Heart left ventricle (tissue), 16 donors: ENCODE results near the gene LHFPL2. TPM values are rescaled to one million over a fixed set of nuclear protein-coding genes. Genes with fewer than 3 reads are reported as not detected.

ENCODE experiments used
- ATAC-seq, 4 donors: fragments of 200-7000 bp; cut with Tn5 transposase; one replicate each; pipeline ENCODE4 v1.9.1; 2020 to 2022; ENCODE audit warnings: moderate library complexity in 4 of 4, mild to moderate bottlenecking in 3 of 4, moderate number of reproducible peaks in 1 of 4
- DNase-seq, 5 donors: peaks; one replicate each; pipeline ENCODE4 v3.0.0-alpha.2; 2020
- H3K27ac ChIP-seq, 12 donors: fragments of 200-600 bp; sonication (generic) in 4 of 12; one replicate each; pipeline versions ENCODE4 v1.5.0 to v1.8.0; 2016 to 2022; ENCODE audit warnings: mild to moderate bottlenecking in 2 of 12
- H3K27me3 ChIP-seq, 9 donors: fragments of 200-600 bp; sonication (generic) in 2 of 9; one replicate each; pipeline versions ENCODE4 v1.5.1 to v1.8.0; 2016 to 2022; ENCODE audit warnings: mild to moderate bottlenecking in 3 of 9
- H3K36me3 ChIP-seq, 9 donors: fragments of 200-600 bp; sonication (generic) in 2 of 9; one replicate each; pipeline versions ENCODE4 v1.5.0 to v1.8.0; 2018 to 2022; ENCODE audit warnings: mild to moderate bottlenecking in 2 of 9
- H3K4me1 ChIP-seq, 12 donors: fragments of 200-600 bp; sonication (generic) in 4 of 12; one replicate each; pipeline versions ENCODE4 v1.5.0 to v1.8.0; 2016 to 2022; ENCODE audit warnings: mild to moderate bottlenecking in 3 of 12
- H3K4me3 ChIP-seq, 12 donors: fragments of 200-600 bp; sonication (generic) in 4 of 12; one replicate each; pipeline versions ENCODE4 v1.5.0 to v1.8.0; 2017 to 2022; ENCODE audit warnings: mild to moderate bottlenecking in 9 of 12, moderate library complexity in 4 of 12
- H3K9me3 ChIP-seq, 12 donors: fragments of 200-600 bp; sonication (generic) in 4 of 12; one replicate each; pipeline versions ENCODE4 v1.5.0 to v1.8.0; 2016 to 2022; ENCODE audit warnings: mild to moderate bottlenecking in 1 of 12
- POLR2A ChIP-seq, 2 donors: fragments of 450-650 bp; IDR thresholded peaks; one replicate each; pipeline ENCODE4 v1.6.1; 2017; ENCODE audit warnings: antibody characterized with exemption in 2 of 2, mild to moderate bottlenecking in 2 of 2, moderate library complexity in 2 of 2
- WGBS, 4 donors: extraction: QIAGEN DNeasy Blood & Tissue Kit in 2 of 4; methylation state at CpG; one replicate each; pipeline versions ENCODE4 v1.1.5 to v1.1.7; 2013 to 2018; 5-methylcytosine and 5-hydroxymethylcytosine counted together
- intact Hi-C, 10 donors: fragments of 100-400 bp; cut with DNase I; formaldehyde crosslinking; loops; one replicate each; pipeline versions ENCODE4 v1.11.1 to v1.14.2; 2022
- polyA plus RNA-seq, 2 donors: library from polyadenylated mRNA; stranded (reverse); fragments of 200-250 nt; gene quantifications; one replicate each; pipeline ENCODE4 v1.2.3, GENCODE V29; 2013
- total RNA-seq, 9 donors: library from RNA; depleted of rRNA in 2 of 9; stranded (reverse); fragments of >200 nt in 2 of 9; fragmentation: NEBNext Ultra II Directional in 3 of 9; extraction: Animal tissue kit (Norgen Biotek cat#: 25700) in 3 of 9; gene quantifications; one replicate each; pipeline versions ENCODE4 v1.1.0 to v1.2.4, GENCODE V29; 2016 to 2023
- TF ChIP-seq, protein P1 (sequence below), 12 donors: fragments of 200-600 bp; sonication (generic) in 4 of 12; IDR thresholded peaks; one replicate each; pipeline versions ENCODE4 v1.5.0 to v1.8.0; 2018 to 2022; ENCODE audit warnings: antibody characterized with exemption in 12 of 12, mild to moderate bottlenecking in 5 of 12
- donor health status: ischemic (EF 13 %, LVEDD 7.1; RV severe dilation, severe dysfunction).
- donor health status: healthy with polysubstance abuse.
- donor health status: DM: no; HTN: yes; CAD: no.
- donor health status: DM: no; HTN: no; CAD: no.
- donor health status: ischemic (EF 25% LVEDD 6.9; RV normal size, moderate dysfunction).
- donor health status: ischemic (EF 25% LVEDD 5.7; RV mildly dilated, moderate dysfunction).
- donor health status: healthy.
- donor health status: DM: yes; HTN: yes; CAD: no.
- donor health status: ischemic (EF 35%, LVEDD 5.7; RV mildly dilated, moderate dysfunction).
- donor health status: nonischemic (EF 11% LVEDD 7.7; RV severe dilation, severe dysfunction).
- donor health status: DM: yes; HTN: yes; CAD: no.
- donor health status: PGD.
- donor health status: ischemic (EF 29% LVEDD 5.4; RV normal size, mild dysfunction).
- donor health status: nonischemic (EF 23%, LVEDD 6.1; RV moderate dilation, normal function).

Gene LHFPL2
- total and polyA plus RNA-seq, 11 donors = 1.8 to 35.6 (median 10.1) TPM

DNA sequence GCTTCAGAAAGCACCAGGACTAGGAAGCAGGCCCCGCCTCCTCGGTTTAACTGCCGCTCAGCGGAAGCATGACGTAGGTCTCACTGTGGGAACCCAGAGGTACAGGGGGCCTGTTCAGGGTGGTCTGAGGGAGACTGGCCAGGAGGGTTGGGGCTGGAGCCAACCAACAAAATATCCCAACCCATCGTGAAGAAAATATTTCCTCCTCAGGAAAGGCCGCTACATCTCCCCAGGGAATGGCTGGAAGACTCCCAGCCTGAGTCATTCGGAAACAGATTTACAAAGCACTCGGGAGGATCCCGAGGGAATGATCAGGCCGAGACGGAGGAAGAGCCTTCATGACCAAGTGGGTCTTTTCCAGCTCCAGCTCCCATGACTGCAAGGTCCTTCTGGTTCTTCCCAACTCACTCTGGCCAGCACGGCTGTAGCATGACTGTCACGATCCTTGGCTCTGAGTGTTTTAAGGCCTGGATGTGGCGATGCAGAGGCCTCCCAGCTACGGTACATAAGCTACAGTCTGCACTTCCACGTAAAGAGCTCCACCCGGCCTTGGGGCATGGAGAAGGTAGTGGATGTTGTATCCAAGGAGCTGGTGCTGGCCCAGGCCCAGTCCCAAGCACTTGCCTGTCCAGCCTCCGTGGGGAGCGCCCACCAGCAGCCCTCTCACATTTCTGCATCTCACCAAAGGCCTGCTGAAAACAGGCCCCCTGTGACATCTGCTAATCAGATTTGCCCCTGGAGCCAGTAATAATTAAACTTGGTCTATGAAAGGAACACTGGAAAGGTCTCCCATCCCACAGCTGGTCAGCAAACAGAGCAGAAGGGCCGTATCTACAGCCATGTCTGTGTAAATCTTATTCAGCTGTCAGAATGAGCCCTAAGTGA, 100.6 kb downstream of the LHFPL2 start:
- WGBS, 4 donors = 22 to 50% (median 45%) methylated on average over 20 to 21 of the region's 21 CpGs
- H3K4me3 ChIP-seq = peak overlapping the region in 1 of 12 donors; percentile 29
- H3K4me1 ChIP-seq = peaks cover 15 to 74% (median 47%) of the 10 kb centered on the region in 12 donors

DNA sequence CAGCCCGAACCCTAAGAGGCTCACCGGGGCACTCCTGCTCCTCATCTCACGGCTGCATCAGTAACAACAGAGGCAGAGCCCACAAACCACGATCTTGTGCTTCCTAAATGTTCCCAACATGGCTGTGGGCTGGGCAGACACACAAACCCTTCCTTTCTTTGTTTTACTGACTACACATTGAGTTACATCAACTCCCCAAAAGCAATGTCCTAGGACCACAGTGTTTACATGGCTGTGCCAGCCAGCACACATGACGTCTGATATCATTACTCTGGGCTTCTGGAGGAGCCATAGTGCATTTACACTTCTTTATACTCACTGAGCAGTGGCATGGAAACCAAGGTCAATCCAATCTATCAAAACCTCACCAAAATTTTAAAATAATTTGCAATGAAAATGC, 101.4 kb downstream of the LHFPL2 start:
- H3K9me3 ChIP-seq = peaks cover 0 to 5% (median 0%) of the 10 kb centered on the region in 12 donors
- 64 to 78% (median 73%) methylated on average over 5 of the region's 5 CpGs for WGBS, 4 donors
- peak overlapping the region in 1 of 12 donors; percentile 29 for H3K4me3 ChIP-seq
- peak overlapping the region; percentile 68 to 91 (median 84) for H3K27ac ChIP-seq
- peaks cover 15 to 79% (median 47%) of the 10 kb centered on the region in 12 donors for H3K4me1 ChIP-seq
- TF ChIP-seq POLR2A (IDR thresholded peaks at IDR 0.05) = no peak
- TF ChIP-seq, protein P1, sequence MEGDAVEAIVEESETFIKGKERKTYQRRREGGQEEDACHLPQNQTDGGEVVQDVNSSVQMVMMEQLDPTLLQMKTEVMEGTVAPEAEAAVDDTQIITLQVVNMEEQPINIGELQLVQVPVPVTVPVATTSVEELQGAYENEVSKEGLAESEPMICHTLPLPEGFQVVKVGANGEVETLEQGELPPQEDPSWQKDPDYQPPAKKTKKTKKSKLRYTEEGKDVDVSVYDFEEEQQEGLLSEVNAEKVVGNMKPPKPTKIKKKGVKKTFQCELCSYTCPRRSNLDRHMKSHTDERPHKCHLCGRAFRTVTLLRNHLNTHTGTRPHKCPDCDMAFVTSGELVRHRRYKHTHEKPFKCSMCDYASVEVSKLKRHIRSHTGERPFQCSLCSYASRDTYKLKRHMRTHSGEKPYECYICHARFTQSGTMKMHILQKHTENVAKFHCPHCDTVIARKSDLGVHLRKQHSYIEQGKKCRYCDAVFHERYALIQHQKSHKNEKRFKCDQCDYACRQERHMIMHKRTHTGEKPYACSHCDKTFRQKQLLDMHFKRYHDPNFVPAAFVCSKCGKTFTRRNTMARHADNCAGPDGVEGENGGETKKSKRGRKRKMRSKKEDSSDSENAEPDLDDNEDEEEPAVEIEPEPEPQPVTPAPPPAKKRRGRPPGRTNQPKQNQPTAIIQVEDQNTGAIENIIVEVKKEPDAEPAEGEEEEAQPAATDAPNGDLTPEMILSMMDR (IDR thresholded peaks at IDR 0.05) = no peak
- H3K27me3 ChIP-seq = no peaks in the 10 kb centered on the region
- H3K36me3 ChIP-seq = no peaks in the 10 kb centered on the region
- DNase-seq (no peak), ATAC-seq (peak in 1 of 4 donors; percentile 2)
- intact Hi-C loops = loop anchor here in 7 of 10 donors (5.0 to 10.0 kb wide), 7 partner anchors 48 to 360 kb away; partner anchors contain the start of gene LHFPL2 (in 5 of the 7)

More for the DNA sequence above, 100.6 kb downstream of the LHFPL2 start:
- peak overlapping the region; percentile 68 to 91 (median 84) for H3K27ac ChIP-seq
- no peaks in the 10 kb centered on the region for H3K36me3 ChIP-seq
- no peaks in the 10 kb centered on the region for H3K27me3 ChIP-seq
- peaks cover 0 to 5% (median 0%) of the 10 kb centered on the region in 12 donors for H3K9me3 ChIP-seq
- intact Hi-C loops = loop anchor here in 7 of 10 donors (5.0 to 10.0 kb wide), 7 partner anchors 47 to 359 kb away; partner anchors contain the start of gene LHFPL2 (in 5 of the 7)
- DNase-seq (peak; percentile 89 to 94 (median 94)), ATAC-seq (peak; percentile 88 to 93 (median 91))
- peak in 1 of 2 donors; percentile 10 for TF ChIP-seq POLR2A (IDR thresholded peaks at IDR 0.05)
- TF ChIP-seq, protein P1 (IDR thresholded peaks at IDR 0.05) = no peak

DNA sequence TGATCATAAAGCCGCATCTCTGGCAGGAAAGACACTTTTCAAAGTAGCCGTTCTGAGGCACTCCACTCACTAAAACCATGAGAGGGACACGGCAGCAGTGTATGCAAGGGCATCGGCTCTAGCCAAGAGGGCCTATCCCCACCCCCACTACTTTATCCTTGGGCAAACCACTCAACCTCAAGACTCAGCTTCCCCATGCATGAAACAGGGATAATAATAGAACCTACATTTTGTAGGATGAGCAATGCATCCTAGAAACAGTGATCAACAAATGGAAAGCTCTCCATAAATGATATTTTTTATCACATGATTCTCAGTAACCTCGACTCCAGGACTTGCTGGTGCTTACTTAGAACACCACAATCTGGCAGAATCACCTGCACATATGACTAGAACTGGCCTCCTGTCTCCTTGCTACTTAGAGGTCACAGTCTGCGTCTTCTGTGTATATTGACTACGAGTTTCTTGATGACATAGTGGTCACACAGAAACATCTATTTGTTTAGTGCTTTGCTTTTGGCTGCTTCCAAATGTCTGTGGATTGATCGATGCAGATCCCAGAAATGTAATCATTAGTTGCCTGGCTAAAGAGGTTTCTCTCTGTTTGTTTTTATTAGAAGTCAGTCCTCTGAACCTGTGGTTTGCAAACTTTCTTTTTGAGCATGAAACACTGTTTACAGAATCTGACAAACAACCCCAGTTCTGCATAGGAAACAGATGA, 102.1 kb downstream of the LHFPL2 start:
- H3K4me3 ChIP-seq = no peak overlapping the region
- peaks cover 15 to 86% (median 49%) of the 10 kb centered on the region in 12 donors for H3K4me1 ChIP-seq
- peaks cover 0 to 5% (median 0%) of the 10 kb centered on the region in 12 donors for H3K9me3 ChIP-seq
- no peaks in the 10 kb centered on the region for H3K36me3 ChIP-seq
- TF ChIP-seq, protein P1 (IDR thresholded peaks at IDR 0.05) = no peak
- no peak for TF ChIP-seq POLR2A (IDR thresholded peaks at IDR 0.05)
- 89 to 93% (median 91%) methylated on average over 8 of the region's 8 CpGs for WGBS, 4 donors
- no peak for DNase-seq
- ATAC-seq = no peak
- no peaks in the 10 kb centered on the region for H3K27me3 ChIP-seq
- peak overlapping the region in 11 of 12 donors; percentile 28 to 91 (median 84) for H3K27ac ChIP-seq
- intact Hi-C loops = loop anchor here in 7 of 10 donors (5.0 to 10.0 kb wide), 7 partner anchors 48 to 361 kb away; partner anchors contain the start of gene LHFPL2 (in 5 of the 7)
